Calu3 (cell line): Measurements from ENCODE around the gene EDA. TPM values are rescaled to one million over a fixed set of nuclear protein-coding genes. Genes with fewer than 3 reads are reported as not detected.

Source experiments
- BruUV-seq: library from RNA; stranded (reverse); fragments of 400-500 nt; replicated peaks from 2 replicates; lab custom pipeline; 2021; lab: Mats Ljungman, UMichigan
- CTCF ChIA-PET: fragments of 300-600 bp; sonication (Branson Sonifier 250); formaldehyde crosslinking; loops from one replicate; lab custom pipeline; 2022; ENCODE audit warnings: antibody characterized with exemption; lab: Charles Lee
- DNase-seq: peaks from one replicate; pipeline ENCODE4 v3.0.0; 2022
- H3K27ac Mint-ChIP-seq: one replicate; pipeline ENCODE4 v1.8.0; 2022; ENCODE audit warnings: mixed read lengths; ENCODE audit not compliant: unreplicated experiment
- H3K27me3 Mint-ChIP-seq: one replicate; pipeline ENCODE4 v1.8.0; 2022; ENCODE audit warnings: mixed read lengths; ENCODE audit not compliant: unreplicated experiment
- H3K36me3 Mint-ChIP-seq: one replicate; pipeline ENCODE4 v1.8.0; 2022; ENCODE audit warnings: mild to moderate bottlenecking, moderate library complexity, mixed read lengths; ENCODE audit not compliant: insufficient read depth, unreplicated experiment
- H3K4me1 Mint-ChIP-seq: one replicate; pipeline ENCODE4 v1.8.0; 2022; ENCODE audit warnings: mild to moderate bottlenecking, low read depth, mixed read lengths; ENCODE audit not compliant: unreplicated experiment
- H3K4me3 Mint-ChIP-seq: one replicate; pipeline ENCODE4 v1.8.0; 2022; ENCODE audit warnings: mild to moderate bottlenecking, low read depth, moderate library complexity, mixed read lengths; ENCODE audit not compliant: unreplicated experiment
- H3K9me3 Mint-ChIP-seq: one replicate; pipeline ENCODE4 v1.8.0; 2022; ENCODE audit warnings: low read depth, mixed read lengths; ENCODE audit not compliant: unreplicated experiment
- intact Hi-C: fragments of 100-400 bp; cut with micrococcal nuclease; formaldehyde crosslinking; loops from one replicate; pipeline ENCODE4 v1.10.0; 2022; ENCODE audit not compliant: unreplicated experiment
- total RNA-seq: library from RNA; stranded (reverse); gene quantifications from 2 replicates; pipeline ENCODE4 v1.2.3, GENCODE V29; 2022
- TF ChIP-seq, protein P1 (sequence below): fragments of 200-600 bp; IDR thresholded peaks from one replicate; pipeline ENCODE4 v1.8.0; 2022; ENCODE audit warnings: antibody characterized with exemption; ENCODE audit not compliant: unreplicated experiment

EDA gene
- total RNA-seq, 1 experiment from 2014 or later, result 5.7 TPM

DNA sequence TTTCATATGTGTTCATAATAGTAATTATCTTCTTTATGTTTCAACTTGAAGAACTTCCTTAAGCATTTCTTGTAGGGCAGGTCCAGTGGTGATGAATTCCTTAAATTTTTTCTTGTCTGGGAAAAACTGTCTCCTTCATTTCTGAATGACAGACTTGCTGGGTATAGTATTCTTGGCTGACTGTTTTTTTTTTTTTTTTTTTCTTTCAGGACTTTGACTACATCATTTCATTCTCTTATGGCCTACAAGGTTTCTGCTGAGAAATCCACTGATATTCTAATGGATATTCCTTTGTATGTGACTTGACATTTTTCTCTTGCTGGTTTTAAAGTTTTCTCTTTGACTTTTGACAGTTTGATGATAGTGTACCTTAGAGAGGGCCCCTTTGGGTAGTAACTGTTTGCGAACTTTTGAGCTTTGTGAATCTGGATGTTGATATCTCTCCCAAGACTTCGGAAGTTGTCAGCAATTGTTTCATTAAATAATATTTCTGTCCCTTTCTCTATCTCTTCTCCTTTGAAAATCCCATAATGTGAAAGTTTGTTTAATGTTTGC, 54.2 kb downstream of the EDA start:
- no peaks in the 10 kb centered on the region for H3K27me3 Mint-ChIP-seq
- H3K36me3 Mint-ChIP-seq, result no peaks in the 10 kb centered on the region
- DNase-seq, result no peak
- H3K4me1 Mint-ChIP-seq, result no peaks in the 10 kb centered on the region
- H3K9me3 Mint-ChIP-seq, result peaks cover 15% of the 10 kb centered on the region
- no peak overlapping the region for H3K27ac Mint-ChIP-seq
- TF ChIP-seq, protein P1, sequence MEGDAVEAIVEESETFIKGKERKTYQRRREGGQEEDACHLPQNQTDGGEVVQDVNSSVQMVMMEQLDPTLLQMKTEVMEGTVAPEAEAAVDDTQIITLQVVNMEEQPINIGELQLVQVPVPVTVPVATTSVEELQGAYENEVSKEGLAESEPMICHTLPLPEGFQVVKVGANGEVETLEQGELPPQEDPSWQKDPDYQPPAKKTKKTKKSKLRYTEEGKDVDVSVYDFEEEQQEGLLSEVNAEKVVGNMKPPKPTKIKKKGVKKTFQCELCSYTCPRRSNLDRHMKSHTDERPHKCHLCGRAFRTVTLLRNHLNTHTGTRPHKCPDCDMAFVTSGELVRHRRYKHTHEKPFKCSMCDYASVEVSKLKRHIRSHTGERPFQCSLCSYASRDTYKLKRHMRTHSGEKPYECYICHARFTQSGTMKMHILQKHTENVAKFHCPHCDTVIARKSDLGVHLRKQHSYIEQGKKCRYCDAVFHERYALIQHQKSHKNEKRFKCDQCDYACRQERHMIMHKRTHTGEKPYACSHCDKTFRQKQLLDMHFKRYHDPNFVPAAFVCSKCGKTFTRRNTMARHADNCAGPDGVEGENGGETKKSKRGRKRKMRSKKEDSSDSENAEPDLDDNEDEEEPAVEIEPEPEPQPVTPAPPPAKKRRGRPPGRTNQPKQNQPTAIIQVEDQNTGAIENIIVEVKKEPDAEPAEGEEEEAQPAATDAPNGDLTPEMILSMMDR, result no peak
- intact Hi-C loops, result no loop called here
- no TSS peak for BruUV-seq
- no peak overlapping the region for H3K4me3 Mint-ChIP-seq
- CTCF ChIA-PET, result no interaction called here

- intact Hi-C loops, result no loop called here
- DNase-seq, result no peak
- no peak overlapping the region for H3K27ac Mint-ChIP-seq
- no peaks in the 10 kb centered on the region for H3K36me3 Mint-ChIP-seq
- no TSS peak for BruUV-seq
- TF ChIP-seq, protein P1, result no peak
- no peak overlapping the region for H3K4me3 Mint-ChIP-seq
- H3K27me3 Mint-ChIP-seq, result no peaks in the 10 kb centered on the region
- H3K4me1 Mint-ChIP-seq, result no peaks in the 10 kb centered on the region
- CTCF ChIA-PET, result no interaction called here
- peaks cover 19% of the 10 kb centered on the region for H3K9me3 Mint-ChIP-seq
Observed at GRCh38 chrX:69674891-69675290, 59.0 kb downstream of the EDA start.

DNA sequence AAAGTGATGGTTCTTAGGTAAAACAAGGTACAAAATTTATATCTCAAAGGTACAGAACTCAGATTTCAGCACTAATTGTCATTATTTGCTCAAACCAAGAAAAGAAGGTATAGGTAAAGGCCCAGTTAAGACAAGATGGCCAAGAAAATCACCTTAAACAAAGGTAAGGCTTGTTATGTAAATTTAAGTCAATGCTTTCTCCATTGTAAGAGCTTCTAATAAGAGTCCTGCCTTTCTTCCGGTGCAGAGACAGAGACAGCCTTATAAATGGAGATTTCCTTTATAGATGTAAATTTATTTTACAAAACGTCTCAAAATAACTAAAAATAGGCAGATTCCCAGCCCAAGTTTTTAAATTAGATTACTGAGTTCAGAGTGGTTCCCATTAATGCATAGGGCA, 89.9 kb downstream of the EDA start:
- H3K27me3 Mint-ChIP-seq, result no peaks in the 10 kb centered on the region
- intact Hi-C loops, result no loop called here
- no peak overlapping the region for H3K4me3 Mint-ChIP-seq
- peaks cover 11% of the 10 kb centered on the region for H3K9me3 Mint-ChIP-seq
- no peaks in the 10 kb centered on the region for H3K36me3 Mint-ChIP-seq
- H3K4me1 Mint-ChIP-seq, result no peaks in the 10 kb centered on the region
- CTCF ChIA-PET, result interaction anchor here (0.6 kb wide), 1 partner anchor 929 kb away, joined by 4 read pairs; no protein-coding TSS in a partner anchor
- no peak for DNase-seq
- TF ChIP-seq, protein P1, result no peak
- no TSS peak for BruUV-seq
- H3K27ac Mint-ChIP-seq, result no peak overlapping the region

- BruUV-seq, result no TSS peak
- H3K36me3 Mint-ChIP-seq, result no peaks in the 10 kb centered on the region
- H3K4me1 Mint-ChIP-seq, result no peaks in the 10 kb centered on the region
- H3K27ac Mint-ChIP-seq, result no peak overlapping the region
- peaks cover 13% of the 10 kb centered on the region for H3K9me3 Mint-ChIP-seq
- intact Hi-C loops, result no loop called here
- CTCF ChIA-PET, result no interaction called here
- H3K27me3 Mint-ChIP-seq, result no peaks in the 10 kb centered on the region
- TF ChIP-seq, protein P1, result no peak
- DNase-seq, result no peak
- H3K4me3 Mint-ChIP-seq, result no peak overlapping the region
Observed at GRCh38 chrX:69718102-69718501, 102.2 kb downstream of the EDA start.
